ENCODE measurements around the gene TRIL.
A peak's percentile ranks its signal among the peaks of the same experiment; 100 is the strongest.

The TRIL gene

DNA sequence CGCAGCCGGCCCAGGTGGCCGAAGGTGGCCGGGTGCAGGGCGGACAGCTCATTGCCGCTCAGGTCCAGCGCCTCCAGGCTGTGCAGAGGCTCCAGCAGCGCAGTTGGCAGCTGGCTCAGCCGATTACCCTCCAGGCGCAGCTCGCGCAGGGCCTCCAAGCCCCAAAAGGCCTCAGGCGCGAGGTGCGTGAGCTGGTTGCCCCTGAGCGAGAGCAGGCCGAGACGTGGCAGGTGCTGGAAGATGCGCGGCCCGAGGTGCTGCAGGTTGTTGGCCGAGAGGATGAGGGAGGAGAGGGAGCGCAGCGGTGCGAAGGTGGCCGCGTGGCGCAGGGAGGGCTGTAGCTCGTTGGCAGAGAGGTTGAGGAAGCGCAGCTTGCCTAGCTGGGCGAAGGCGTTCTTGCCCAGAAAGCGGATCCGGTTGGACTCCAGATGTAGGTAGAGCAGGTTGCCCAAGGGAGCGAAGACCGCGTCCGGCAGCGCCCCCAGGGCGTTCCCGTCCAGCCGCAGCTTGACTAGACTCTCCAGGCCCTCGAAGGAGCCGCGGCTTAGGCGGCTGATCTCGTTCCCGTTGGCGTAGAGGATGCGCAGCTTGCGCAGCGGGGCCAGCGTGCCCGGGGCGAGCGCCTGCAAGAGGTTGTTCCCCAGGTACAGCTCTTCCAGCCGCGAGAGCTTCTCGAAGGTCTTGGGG lies 923 bp downstream of the TRIL start:
- Histone ChIP-seq H3K4me1 (ENCODE audit: insufficient read depth, low read length) (peaks cover 18% of the 10 kb centered on the region; the same call in 1 of the 2 replicates), H3K9ac (ENCODE audit: low read depth, low read length) (peak overlapping the region; percentile 44; the same call in 1 of the 2 replicates)

DNA sequence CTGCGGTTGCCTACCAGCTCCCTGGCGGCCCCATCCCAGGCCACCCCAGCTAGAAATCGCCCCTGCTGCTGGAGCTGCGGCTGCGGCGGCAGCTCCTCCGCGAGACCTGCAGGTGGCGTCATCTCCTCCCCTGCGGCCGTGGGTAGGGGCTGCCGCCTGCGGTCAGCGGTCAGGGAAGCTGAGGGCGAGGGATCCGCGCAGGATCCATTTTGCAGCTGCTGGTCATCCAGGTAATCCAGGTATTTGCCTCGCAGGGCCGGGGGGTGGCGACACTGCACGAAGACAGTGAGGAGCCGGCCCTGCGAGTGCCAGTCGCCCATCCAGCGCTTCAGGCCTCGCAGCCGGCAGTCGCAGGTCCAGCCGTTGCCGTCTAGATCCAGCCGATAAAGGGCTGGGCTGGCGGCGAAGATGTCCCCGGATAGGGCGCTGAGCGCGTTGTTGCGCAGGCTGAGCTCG lies 1.5 kb downstream of the TRIL start:
- no peaks in the 10 kb centered on the region for H3K9me3 ChIP-seq (ENCODE audit: insufficient read depth, low read depth, low read length)
- H3K27ac ChIP-seq (ENCODE audit: low read length), result no peak overlapping the region
- H3K27me3 ChIP-seq (ENCODE audit: insufficient read depth, low read length), result peaks cover 55% of the 10 kb centered on the region
- H3K4me3 ChIP-seq (ENCODE audit: low read length), result peak overlapping the region; percentile 66; the same call in 1 of the 2 replicates
- peaks cover 13% of the 10 kb centered on the region; the same call in 1 of the 2 replicates for H3K4me1 ChIP-seq (ENCODE audit: insufficient read depth, low read length)
- H3K36me3 ChIP-seq (ENCODE audit: insufficient read depth, low read depth, low read length), result no peaks in the 10 kb centered on the region
- peak overlapping the region; percentile 39; the same call in 1 of the 2 replicates for H3K9ac ChIP-seq (ENCODE audit: low read depth, low read length)

More for the DNA sequence above, 923 bp downstream of the TRIL start:
- Histone ChIP-seq H3K4me3 (ENCODE audit: low read length) (peak overlapping the region; percentile 66; the same call in 1 of the 2 replicates), H3K36me3 (ENCODE audit: insufficient read depth, low read depth, low read length) (no peaks in the 10 kb centered on the region), H3K9me3 (ENCODE audit: insufficient read depth, low read depth, low read length) (no peaks in the 10 kb centered on the region), H3K27me3 (ENCODE audit: insufficient read depth, low read length) (peaks cover 55% of the 10 kb centered on the region), H3K27ac (ENCODE audit: low read length) (no peak overlapping the region)

DNA sequence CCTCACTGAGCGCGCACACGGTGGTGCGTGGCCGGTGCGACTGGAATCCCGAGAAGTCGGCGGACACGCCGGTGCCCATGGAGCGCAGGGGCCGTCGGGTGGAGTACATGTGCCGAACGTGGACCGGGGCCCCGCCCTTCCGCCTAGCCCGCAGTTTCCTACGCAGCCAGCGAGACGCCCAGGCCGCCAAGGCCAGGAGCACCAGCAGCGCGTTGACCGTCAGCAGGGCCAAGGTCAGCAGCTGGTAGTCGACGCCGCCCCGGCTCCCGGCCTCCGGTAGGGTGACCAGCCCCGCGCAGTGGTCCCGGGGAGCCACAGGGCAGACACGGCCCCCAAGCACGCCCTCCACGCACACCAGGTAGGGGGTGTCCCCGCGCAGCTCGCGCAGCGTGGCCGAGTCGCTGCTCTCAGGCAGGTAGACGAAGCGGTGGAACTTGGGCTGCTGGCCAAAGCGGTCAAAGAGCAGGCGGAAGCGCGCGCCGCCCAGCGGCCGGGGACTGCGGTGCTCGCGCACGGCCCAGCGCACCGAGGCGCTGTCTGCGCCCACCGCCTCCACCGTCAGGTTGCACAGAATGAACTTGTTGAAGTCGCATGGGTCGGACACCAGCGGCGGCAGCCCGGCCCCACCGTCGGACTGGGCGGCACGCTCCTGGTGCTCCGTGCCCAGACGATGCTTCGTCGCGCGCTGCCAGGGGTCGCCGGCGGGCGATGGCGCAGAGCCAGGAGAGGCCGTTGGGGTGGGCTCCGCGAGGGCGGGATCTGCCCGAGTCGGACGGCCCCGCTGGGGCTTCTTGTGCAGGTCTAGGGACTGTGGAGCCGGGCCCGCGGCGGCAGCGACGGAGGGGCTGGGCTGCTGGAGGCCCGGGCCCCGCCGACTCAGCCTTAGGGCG lies 2.2 kb downstream of the TRIL start:
- Histone ChIP-seq H3K27ac (ENCODE audit: low read length) (no peak overlapping the region), H3K9ac (ENCODE audit: low read depth, low read length) (peak overlapping the region; percentile 39; the same call in 1 of the 2 replicates), H3K9me3 (ENCODE audit: insufficient read depth, low read depth, low read length) (no peaks in the 10 kb centered on the region), H3K36me3 (ENCODE audit: insufficient read depth, low read depth, low read length) (no peaks in the 10 kb centered on the region), H3K4me3 (ENCODE audit: low read length) (peak overlapping the region; percentile 66; the same call in 1 of the 2 replicates), H3K4me1 (ENCODE audit: insufficient read depth, low read length) (peaks cover 12% of the 10 kb centered on the region; the same call in 1 of the 2 replicates), H3K27me3 (ENCODE audit: insufficient read depth, low read length) (peaks cover 55% of the 10 kb centered on the region)

DNA sequence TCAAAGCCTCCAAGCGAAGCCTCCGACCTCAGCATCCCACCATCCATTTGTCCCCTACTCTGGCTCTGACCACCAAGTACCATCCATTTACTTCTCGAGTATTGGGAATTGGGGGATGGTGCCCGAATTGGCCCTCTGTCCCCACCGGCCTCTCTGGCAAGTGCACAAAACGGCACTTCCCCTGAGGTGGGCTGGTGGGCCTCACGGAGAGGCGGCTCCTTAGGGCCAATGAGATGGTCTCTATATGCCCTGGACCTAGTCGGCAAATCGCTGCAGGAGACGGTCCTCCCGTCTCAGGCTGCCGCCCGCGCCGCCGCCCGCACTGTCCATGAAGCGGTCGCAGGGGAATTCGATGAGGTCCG lies 2.8 kb downstream of the TRIL start:
- peak overlapping the region; percentile 10; the same call in 1 of the 2 replicates for H3K4me3 ChIP-seq (ENCODE audit: low read length)
- H3K36me3 ChIP-seq (ENCODE audit: insufficient read depth, low read depth, low read length), result no peaks in the 10 kb centered on the region
- no peak overlapping the region for H3K9ac ChIP-seq (ENCODE audit: low read depth, low read length)
- H3K9me3 ChIP-seq (ENCODE audit: insufficient read depth, low read depth, low read length), result no peaks in the 10 kb centered on the region
- H3K4me1 ChIP-seq (ENCODE audit: insufficient read depth, low read length), result peaks cover 12% of the 10 kb centered on the region; the same call in 1 of the 2 replicates
- H3K27ac ChIP-seq (ENCODE audit: low read length), result no peak overlapping the region
- H3K27me3 ChIP-seq (ENCODE audit: insufficient read depth, low read length), result peaks cover 53% of the 10 kb centered on the region

DNA sequence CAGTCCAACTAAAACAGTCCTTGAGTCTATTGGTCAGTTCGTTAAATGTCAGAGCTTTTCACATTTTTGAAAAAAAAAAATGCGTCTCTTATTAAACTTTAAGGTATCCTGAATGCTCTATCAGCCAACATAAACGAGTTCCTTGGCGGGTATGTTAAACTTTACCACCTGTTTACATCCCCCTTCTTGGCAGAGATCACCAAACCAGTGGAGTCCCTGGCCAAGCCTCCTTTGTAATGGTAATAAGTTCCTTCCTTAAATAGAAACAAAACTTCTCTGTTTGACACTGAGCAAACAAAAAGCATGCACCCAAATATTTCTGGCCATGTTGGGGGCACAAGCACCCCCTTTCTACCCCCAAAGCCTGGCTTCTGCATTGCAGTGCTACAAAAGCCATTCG lies 3.2 kb downstream of the TRIL start:
- H3K27me3 ChIP-seq (ENCODE audit: insufficient read depth, low read length), result peaks cover 49% of the 10 kb centered on the region
- no peak overlapping the region for H3K9ac ChIP-seq (ENCODE audit: low read depth, low read length)
- peak overlapping the region; percentile 24; the same call in 1 of the 2 replicates for H3K4me3 ChIP-seq (ENCODE audit: low read length)
- no peaks in the 10 kb centered on the region for H3K36me3 ChIP-seq (ENCODE audit: insufficient read depth, low read depth, low read length)
- H3K9me3 ChIP-seq (ENCODE audit: insufficient read depth, low read depth, low read length), result no peaks in the 10 kb centered on the region
- peaks cover 12% of the 10 kb centered on the region; the same call in 1 of the 2 replicates for H3K4me1 ChIP-seq (ENCODE audit: insufficient read depth, low read length)
- H3K27ac ChIP-seq (ENCODE audit: low read length), result no peak overlapping the region

DNA sequence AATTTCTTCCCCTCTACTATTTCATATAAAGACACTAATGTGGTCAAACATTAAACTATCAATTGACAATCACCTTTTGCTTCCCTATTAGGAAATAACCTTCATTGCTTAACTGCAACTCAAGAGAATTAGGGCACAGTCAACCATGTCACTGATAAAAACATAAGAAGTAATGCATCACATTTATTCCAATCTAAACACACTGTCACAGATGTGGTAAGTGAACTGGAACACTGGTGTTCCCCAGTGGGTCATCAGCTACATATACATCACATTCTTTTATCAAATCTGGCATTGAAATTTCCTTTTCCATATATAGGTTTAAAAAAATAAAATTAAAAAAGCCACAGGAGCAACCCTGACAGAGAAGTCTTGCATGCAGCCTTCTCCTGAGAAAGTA lies 3.7 kb downstream of the TRIL start:
- Histone ChIP-seq H3K9me3 (ENCODE audit: insufficient read depth, low read depth, low read length) (no peaks in the 10 kb centered on the region), H3K4me3 (ENCODE audit: low read length) (peak overlapping the region; percentile 24; the same call in 1 of the 2 replicates), H3K36me3 (ENCODE audit: insufficient read depth, low read depth, low read length) (no peaks in the 10 kb centered on the region), H3K27me3 (ENCODE audit: insufficient read depth, low read length) (peaks cover 44% of the 10 kb centered on the region), H3K4me1 (ENCODE audit: insufficient read depth, low read length) (peaks cover 12% of the 10 kb centered on the region; the same call in 1 of the 2 replicates), H3K9ac (ENCODE audit: low read depth, low read length) (no peak overlapping the region), H3K27ac (ENCODE audit: low read length) (no peak overlapping the region)

DNA sequence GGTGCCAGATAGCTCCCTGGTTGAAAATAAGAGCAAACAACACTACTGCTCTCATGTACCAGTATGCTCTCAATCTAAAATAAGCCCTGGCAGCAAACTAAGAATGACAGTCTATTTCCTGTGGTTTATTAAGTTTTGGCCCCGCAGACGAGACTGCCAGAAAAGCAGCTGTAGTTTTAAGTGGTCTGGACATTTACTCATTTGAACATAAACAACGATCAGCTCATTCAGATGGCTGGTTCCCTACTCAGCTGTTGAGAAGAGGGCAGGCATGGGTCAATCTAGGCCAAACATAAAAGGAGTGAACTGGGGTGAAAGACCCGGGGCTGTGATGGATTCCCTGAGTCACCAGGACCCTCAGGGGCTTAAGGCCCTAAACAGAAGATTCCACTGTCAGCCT lies 4.5 kb downstream of the TRIL start:
- no peak overlapping the region for H3K27ac ChIP-seq (ENCODE audit: low read length)
- H3K4me3 ChIP-seq (ENCODE audit: low read length), result no peak overlapping the region
- H3K27me3 ChIP-seq (ENCODE audit: insufficient read depth, low read length), result peaks cover 36% of the 10 kb centered on the region
- no peaks in the 10 kb centered on the region for H3K9me3 ChIP-seq (ENCODE audit: insufficient read depth, low read depth, low read length)
- peaks cover 8% of the 10 kb centered on the region; the same call in 1 of the 2 replicates for H3K4me1 ChIP-seq (ENCODE audit: insufficient read depth, low read length)
- no peak overlapping the region for H3K9ac ChIP-seq (ENCODE audit: low read depth, low read length)
- H3K36me3 ChIP-seq (ENCODE audit: insufficient read depth, low read depth, low read length), result no peaks in the 10 kb centered on the region

DNA sequence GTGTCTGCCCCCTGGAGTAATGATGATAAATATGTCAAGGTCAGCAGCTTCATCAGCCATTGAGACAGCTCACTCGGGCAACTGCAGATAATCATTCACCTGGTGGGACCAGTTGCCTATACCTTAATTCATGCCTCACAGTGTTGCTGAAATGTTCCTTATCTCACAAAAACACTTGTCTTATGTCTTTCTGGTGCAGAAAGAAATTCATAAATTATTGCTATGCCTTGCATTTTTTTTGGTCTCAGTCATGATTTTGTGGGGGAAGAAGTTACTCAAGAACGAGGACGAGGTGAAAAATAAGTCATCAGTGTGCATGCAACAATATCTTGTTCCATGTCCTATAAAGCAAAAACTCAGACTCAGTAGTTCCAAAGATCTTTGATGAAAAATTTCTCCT lies 16.0 kb downstream of the TRIL start:
- Histone ChIP-seq H3K27me3 (ENCODE audit: insufficient read depth, low read length) (no peaks in the 10 kb centered on the region), H3K4me1 (ENCODE audit: insufficient read depth, low read length) (no peaks in the 10 kb centered on the region), H3K36me3 (ENCODE audit: insufficient read depth, low read depth, low read length) (no peaks in the 10 kb centered on the region), H3K9ac (ENCODE audit: low read depth, low read length) (no peak overlapping the region), H3K9me3 (ENCODE audit: insufficient read depth, low read depth, low read length) (no peaks in the 10 kb centered on the region), H3K4me3 (ENCODE audit: low read length) (no peak overlapping the region), H3K27ac (ENCODE audit: low read length) (no peak overlapping the region)

DNA sequence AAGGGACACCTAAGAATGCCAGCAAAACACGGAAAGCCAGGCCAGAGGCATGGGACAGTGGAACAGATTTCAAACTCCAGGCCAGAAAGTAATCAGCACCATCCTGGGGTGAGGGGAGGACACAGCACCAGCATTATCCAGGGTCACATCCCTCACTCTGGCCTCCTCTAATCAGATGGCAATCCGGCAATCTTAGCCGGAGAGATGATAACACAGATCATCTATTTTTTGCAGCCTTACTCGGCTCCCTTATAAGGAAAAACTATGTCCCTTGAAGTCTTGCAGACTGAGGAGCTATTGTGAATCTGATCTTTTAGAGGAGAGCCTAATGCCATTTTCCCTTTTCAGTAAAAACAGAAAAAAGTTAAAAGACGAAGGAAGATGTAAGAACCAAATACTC lies 16.5 kb downstream of the TRIL start:
- Histone ChIP-seq H3K27ac (ENCODE audit: low read length) (no peak overlapping the region), H3K9me3 (ENCODE audit: insufficient read depth, low read depth, low read length) (no peaks in the 10 kb centered on the region), H3K36me3 (ENCODE audit: insufficient read depth, low read depth, low read length) (no peaks in the 10 kb centered on the region), H3K9ac (ENCODE audit: low read depth, low read length) (no peak overlapping the region), H3K4me1 (ENCODE audit: insufficient read depth, low read length) (no peaks in the 10 kb centered on the region), H3K27me3 (ENCODE audit: insufficient read depth, low read length) (no peaks in the 10 kb centered on the region), H3K4me3 (ENCODE audit: low read length) (no peak overlapping the region)

DNA sequence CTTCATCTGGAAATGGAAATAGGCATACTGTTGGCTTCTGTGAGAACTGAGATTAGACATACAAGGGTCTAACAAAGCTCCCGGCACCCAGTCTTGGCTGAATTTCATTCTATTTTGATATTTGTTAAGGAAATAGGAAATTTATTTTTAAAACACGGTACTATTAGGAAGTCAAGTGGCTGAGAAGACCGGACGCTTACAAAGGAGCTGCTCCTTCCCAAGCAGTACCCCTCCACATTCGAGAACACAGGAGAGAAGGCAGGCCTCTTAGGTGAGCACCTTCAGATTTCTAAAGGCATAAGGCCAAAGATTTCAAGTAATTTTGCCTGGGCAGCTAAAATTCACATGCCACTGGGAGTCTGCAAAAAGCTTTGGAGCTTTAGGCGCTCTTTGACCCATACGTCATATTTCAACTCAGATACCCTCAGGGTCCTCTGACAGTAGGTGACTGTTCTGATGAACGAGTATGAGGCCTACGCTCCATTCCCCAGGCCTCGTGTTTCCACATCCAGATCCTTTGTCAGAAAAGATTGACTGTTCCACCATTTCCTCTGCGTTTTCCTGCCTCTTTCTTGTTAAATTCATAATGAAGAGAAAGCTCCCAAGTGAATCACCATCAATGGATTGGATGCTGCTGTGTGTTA lies 17.3 kb downstream of the TRIL start:
- Histone ChIP-seq H3K27me3 (ENCODE audit: insufficient read depth, low read length) (no peaks in the 10 kb centered on the region), H3K36me3 (ENCODE audit: insufficient read depth, low read depth, low read length) (no peaks in the 10 kb centered on the region), H3K4me1 (ENCODE audit: insufficient read depth, low read length) (no peaks in the 10 kb centered on the region), H3K27ac (ENCODE audit: low read length) (no peak overlapping the region), H3K9me3 (ENCODE audit: insufficient read depth, low read depth, low read length) (no peaks in the 10 kb centered on the region), H3K4me3 (ENCODE audit: low read length) (no peak overlapping the region), H3K9ac (ENCODE audit: low read depth, low read length) (no peak overlapping the region)

DNA sequence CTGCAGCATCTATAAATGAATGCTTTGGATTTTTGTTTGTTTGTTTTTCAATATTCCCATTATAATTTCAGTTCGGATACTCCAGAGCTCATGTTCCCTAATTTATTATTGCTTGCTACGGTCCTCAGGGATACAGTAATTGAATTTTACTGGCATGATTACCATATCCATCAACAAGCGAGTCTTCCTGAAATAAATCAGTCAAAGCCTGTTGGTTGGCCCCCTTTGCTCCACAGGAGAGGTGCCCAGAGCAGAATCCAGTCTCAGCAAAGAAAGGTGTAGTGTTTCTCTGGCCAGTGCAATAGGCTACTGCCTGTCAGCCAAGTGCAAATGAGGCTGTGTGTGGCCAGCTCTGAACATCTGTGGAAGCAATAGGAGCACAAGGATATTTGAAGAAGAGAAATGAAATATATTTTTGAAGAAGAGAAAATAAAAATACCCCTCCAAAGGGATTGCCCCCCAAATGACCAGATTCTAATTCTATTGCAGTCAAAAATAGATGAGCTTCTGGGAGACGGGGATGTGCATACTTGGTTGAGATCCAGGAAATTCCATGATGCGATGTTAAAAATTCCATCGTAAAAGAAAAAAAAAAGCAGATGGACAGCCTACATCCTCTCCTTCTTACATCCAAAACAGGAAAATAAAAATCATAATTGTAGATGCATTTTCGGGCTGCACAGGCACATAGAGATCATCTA lies 18.1 kb downstream of the TRIL start:
- no peaks in the 10 kb centered on the region for H3K36me3 ChIP-seq (ENCODE audit: insufficient read depth, low read depth, low read length)
- H3K27ac ChIP-seq (ENCODE audit: low read length), result no peak overlapping the region
- no peak overlapping the region for H3K4me3 ChIP-seq (ENCODE audit: low read length)

More for the DNA sequence above, 18.1 kb downstream of the TRIL start:
- Histone ChIP-seq H3K9me3 (ENCODE audit: insufficient read depth, low read depth, low read length) (no peaks in the 10 kb centered on the region), H3K9ac (ENCODE audit: low read depth, low read length) (no peak overlapping the region), H3K27me3 (ENCODE audit: insufficient read depth, low read length) (no peaks in the 10 kb centered on the region), H3K4me1 (ENCODE audit: insufficient read depth, low read length) (no peaks in the 10 kb centered on the region)

Data from iPS-20b (cell line).